ENCODE results near the gene TLCD4.
"Not testable (repeated sequence)": the region's sequence is repeated elsewhere in the genome, so short reads cannot be mapped to it uniquely, and the experiment has no call there.

Gene TLCD4

GRCh38 chr1:95096218-95096841, 20.8 kb upstream of the TLCD4 start:
- no peak for DNase-seq

DNA sequence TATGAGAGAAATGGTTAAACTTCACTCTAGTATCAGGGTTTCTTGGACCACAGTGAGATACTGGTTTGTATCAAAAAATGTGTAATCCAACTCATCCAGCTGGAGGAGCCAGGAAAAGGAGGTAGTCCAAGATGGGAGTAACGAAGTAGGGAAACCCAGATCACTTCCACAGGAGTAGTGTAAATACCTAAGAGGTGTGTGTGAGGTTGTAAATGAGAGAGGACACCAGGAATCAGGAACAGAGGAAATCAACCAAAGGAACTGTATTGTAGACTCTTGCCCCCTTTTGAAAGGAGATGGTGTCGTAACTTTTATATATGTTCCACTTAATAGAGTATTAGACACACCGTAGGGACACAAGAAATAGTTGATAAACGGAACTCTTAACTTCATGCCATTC, 19.7 kb upstream of the TLCD4 start:
- no peak for DNase-seq

DNA sequence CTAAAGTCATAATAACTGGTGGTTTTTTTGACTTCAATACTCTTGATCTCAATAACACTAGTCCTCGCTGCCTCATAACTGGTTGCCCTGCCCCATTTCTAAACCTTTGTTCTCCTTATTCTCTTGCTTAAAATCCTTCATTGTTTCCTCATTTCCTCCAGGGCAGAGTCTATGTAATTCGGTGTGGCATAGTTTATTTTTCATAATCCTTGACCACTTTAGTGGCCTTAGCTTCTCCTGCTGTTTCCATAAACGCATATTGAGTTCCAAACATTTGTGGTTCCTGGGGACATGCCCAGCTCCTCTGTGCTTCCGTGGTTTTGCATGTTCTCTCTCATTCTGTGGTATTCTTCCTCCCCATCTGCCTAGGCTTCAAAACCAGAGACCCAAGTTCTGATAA, 19.0 kb upstream of the TLCD4 start:
- DNase-seq = no peak

- no peak for DNase-seq
Measured at GRCh38 chr1:95108792-95109191, 8.4 kb upstream of the TLCD4 start.

DNA sequence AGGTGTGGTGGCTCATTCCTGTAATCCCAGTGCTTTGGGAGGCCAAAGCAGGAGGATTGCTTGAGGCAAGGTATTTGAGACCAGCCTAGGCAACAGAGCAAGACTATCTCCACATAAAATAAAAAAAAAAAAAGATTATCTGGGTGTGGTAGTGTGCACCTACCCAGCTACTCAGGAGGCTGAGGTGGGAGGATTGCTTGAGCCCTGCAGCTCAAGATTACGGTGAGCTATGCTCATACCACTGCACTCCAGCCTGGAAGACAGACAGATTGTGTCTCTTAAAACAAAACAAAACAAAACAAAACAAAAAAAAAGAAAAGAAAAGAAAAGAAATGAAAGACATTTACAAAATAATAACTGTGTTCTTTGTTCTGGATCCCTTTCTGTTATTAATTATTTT, 6.1 kb upstream of the TLCD4 start:
- no peak for DNase-seq

- no peak for DNase-seq
Measured at GRCh38 chr1:95113684-95114083, 3.5 kb upstream of the TLCD4 start.

DNA sequence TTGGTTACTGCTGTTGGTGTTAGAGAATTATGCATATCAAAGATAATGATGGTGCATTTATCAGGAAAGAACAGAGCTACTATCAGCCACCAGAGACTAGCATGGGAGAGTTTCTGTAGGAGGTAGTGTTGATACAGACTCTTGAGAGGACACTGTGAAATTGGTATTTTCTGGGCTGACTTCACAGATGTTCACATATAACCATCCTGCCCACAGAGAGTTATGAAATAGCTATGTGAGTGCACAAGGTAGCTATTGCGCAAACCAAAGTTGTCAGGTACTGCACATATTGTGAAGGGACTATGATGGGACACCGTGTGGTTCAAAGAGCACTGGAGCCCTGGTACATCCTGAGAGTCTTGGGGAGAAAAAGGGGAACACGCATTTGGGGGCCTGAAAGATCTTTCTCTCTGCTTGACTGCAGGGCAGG, 1.4 kb upstream of the TLCD4 start:
- no peak for DNase-seq

GRCh38 chr1:95116580-95117206, 462 bp upstream of the TLCD4 start:
- peak; percentile 55 to 56 for DNase-seq

DNA sequence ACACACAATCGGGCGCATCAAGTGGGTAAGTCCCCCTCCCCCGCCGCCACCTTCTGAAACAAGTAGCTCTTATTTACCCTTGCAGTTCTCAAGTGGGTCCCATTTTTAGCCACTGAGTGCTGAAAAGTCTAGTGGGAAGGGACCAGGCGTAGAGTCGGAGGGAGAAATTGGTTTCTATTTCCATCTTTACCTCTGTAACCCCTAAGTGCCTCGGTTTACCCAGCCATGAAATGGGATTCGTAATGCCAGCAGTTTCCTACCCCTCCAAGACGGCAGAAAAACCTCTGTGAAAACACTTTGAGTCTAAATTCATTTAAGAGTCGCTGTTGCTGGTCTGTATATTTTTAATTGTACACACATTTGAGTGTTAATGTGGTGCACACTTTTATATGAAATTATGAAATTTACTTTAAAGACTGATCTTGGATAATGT, 928 bp downstream of the TLCD4 start:
- DNase-seq = no peak

DNA sequence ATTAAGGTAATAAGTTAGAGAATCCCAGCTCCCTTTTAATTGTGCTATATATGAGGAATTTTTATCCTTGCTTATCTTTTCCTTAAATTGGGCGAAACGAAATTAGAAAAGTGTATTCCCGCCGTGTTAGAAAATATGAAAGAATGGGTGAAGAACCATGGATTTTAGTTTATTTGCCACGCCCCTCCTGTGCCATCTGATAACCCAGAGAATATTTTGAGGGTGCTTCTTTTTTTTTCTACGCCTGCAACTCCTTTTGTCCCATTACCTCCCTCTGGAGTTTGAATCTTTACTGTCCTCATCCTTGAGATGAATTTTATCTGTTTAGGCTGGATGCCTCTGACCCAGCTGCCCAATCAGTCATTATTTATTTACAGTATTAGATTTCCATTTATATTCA, 1.6 kb downstream of the TLCD4 start:
- DNase-seq = no peak

- DNase-seq = no peak
Measured at GRCh38 chr1:95119273-95119672, 2.1 kb downstream of the TLCD4 start.

GRCh38 chr1:95122151-95122697, 5.1 kb downstream of the TLCD4 start:
- DNase-seq = no peak

GRCh38 chr1:95124342-95124741, 7.2 kb downstream of the TLCD4 start:
- DNase-seq = no peak

DNA sequence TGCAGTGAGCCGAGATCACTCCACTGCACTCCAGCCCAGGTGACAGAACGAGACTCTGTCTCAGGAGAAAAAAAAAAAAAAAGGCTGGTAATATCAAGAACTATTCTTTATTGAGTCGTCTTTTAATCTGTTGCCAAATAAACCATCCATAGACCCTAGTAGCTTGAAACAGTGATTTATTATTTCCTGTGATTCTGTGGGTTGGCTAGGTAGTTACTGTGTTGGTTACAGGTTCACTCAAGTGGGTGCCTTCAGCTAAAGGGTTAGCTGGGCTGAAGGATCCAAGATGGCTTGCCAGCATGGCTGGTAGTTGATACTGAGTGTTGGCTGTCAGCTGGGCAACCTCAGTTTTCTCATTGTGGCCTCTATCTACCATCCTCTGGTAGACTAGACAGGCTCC, 9.2 kb downstream of the TLCD4 start:
- no peak for DNase-seq

GRCh38 chr1:95126846-95127245, 9.7 kb downstream of the TLCD4 start:
- DNase-seq = no peak

- no peak for DNase-seq
Measured at GRCh38 chr1:95127380-95127779, 10.2 kb downstream of the TLCD4 start.

- no peak for DNase-seq
Measured at GRCh38 chr1:95132762-95133161, 15.6 kb downstream of the TLCD4 start.

GRCh38 chr1:95133687-95134086, 16.5 kb downstream of the TLCD4 start:
- DNase-seq = no peak

DNA sequence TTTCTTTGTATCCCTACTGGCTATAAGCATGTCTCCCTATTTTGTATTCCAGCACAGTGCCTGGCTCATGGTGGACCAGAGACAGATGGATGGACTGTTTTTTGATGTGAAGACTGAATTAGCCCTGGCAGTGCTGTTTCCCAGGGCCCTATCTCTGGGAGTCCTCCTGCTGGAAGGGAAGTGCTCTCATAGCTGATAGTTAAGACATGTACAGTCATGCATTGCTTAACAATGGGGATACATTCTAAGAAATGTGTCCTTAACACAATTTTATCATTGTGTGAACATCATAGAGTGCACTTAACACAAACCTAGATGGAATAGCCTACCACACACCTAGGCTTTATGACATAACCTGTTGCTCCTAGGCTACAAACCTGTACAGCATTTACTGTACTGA, 21.1 kb downstream of the TLCD4 start:
- no peak for DNase-seq

DNA sequence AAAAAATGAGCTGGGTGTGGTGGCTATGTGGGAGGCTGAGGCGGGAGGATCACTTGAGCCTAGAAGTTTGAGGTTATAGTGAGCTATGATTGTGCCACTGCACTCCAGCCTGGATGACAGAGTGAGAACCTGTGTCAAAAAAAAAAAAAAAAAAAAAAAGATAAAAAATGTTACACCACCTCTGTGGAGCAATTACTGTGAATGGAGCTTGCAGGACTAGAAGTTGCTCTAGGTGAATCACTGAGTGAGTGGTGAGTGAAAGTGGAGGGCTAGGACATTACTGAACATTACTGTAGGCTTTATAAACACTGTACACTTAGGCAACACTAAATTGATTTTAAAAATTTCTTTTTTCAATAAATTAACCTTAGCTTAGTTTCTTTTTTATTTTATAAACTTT, 21.9 kb downstream of the TLCD4 start:
- DNase-seq = no peak

DNA sequence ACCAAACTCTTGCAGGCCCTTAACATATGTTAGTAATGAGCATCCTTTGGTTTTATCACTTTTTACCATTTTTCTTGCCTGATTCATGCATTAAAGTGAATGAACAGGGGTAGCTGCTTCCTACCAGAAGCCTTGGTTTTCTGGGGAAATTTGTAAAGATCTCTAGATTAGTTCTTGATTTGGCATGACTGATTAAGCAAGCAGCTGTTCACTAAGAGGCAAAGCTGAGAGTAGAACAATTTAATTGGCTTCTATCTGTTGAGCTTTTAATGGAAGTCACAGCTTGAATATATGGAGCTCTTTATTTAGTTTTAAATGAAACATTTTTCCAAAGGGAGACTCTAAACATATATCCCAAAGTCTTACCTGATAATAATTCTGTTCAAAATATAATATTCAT, 23.6 kb downstream of the TLCD4 start:
- DNase-seq = no peak

- DNase-seq = no peak
Measured at GRCh38 chr1:95145493-95145892, 28.3 kb downstream of the TLCD4 start.

DNA sequence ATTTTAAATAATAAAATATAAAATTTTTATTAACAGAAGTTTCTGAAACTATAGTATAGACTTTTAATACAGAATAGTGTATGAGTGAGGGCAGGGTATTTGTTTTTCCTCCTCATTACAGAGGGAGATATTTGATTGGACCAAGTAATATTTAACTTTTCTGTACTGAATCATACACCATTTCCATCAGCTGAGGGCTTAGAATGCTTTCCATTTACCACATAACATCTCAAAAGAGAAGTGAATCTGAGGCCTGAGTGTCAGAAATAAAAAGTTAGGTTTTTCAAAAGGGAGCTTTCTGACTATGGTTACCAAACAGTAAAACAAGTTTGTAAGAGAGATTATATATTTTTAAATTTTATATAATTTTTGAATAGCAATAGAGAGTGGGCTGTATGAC, 29.5 kb downstream of the TLCD4 start:
- no peak for DNase-seq

- DNase-seq = no peak
Measured at GRCh38 chr1:95154096-95154495, 36.9 kb downstream of the TLCD4 start.

DNA sequence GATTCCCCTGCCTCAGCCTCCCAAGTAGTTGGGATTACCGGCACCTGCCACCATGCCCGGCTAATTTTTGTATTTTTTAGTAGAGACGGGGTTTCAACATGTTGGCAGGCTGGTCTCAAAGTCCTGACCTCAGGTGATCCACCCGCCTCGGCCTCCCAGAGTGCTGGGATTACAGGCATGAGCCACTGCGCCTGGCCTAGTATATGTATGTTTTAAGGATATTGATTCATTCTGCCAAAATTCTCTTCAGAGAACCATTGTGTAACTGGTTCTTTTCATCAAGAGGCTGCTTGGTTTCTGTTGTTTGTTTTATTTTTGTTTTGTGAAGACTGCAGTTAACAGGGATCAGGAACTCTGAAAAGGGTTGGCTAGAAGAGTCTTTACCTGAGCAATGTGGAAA, 48.4 kb downstream of the TLCD4 start:
- DNase-seq = not testable (repeated sequence)
